Ishikawa (cell line): ENCODE data around the gene SLC37A3.

Source experiments
- CEBPB ChIP-seq: IDR thresholded peaks from 2 replicates; pipeline ENCODE4 v1.6.1; 2012
- CREB1 ChIP-seq: IDR thresholded peaks from 2 replicates; pipeline ENCODE4 v1.6.1; 2012; ENCODE audit warnings: low read depth
- EGR1 ChIP-seq: IDR thresholded peaks from 2 replicates; pipeline ENCODE4 v1.6.1; 2012
- EP300 ChIP-seq: IDR thresholded peaks from 2 replicates; pipeline ENCODE4 v1.6.1; 2012; ENCODE audit warnings: borderline replicate concordance
- FOXM1 ChIP-seq: IDR thresholded peaks from 2 replicates; pipeline ENCODE4 v1.6.1; 2012; ENCODE audit warnings: low read depth, borderline replicate concordance
- MAX ChIP-seq: IDR thresholded peaks from 2 replicates; pipeline ENCODE4 v1.6.1; 2012
- NFIC ChIP-seq: IDR thresholded peaks from 2 replicates; pipeline ENCODE4 v1.6.1; 2012
- RAD21 ChIP-seq: IDR thresholded peaks from 2 replicates; pipeline ENCODE4 v1.6.1; 2012; ENCODE audit warnings: low read depth
- TAF1 ChIP-seq: IDR thresholded peaks from 2 replicates; pipeline ENCODE4 v1.6.1; 2012; ENCODE audit warnings: low read depth, mild to moderate bottlenecking
- TCF12 ChIP-seq: IDR thresholded peaks from 2 replicates; pipeline ENCODE4 v1.6.1; 2012; ENCODE audit warnings: low read depth
- TEAD4 ChIP-seq: IDR thresholded peaks from 2 replicates; pipeline ENCODE4 v1.6.1; 2012
- USF1 ChIP-seq: IDR thresholded peaks from 2 replicates; pipeline ENCODE4 v1.6.1; 2012
- YY1 ChIP-seq: IDR thresholded peaks from 2 replicates; pipeline ENCODE4 v1.6.1; 2012; ENCODE audit warnings: low read depth
- ZBTB7A ChIP-seq: IDR thresholded peaks from 2 replicates; pipeline ENCODE4 v1.6.1; 2012; ENCODE audit warnings: low read depth
- TF ChIP-seq, protein P1 (sequence below): IDR thresholded peaks from 2 replicates; pipeline ENCODE4 v1.6.1; 2012; ENCODE audit warnings: low read depth, mild to moderate bottlenecking

SLC37A3 gene

GRCh38 chr7:140383954-140384713 lies 14.2 kb downstream of the SLC37A3 start:
- TF ChIP-seq, protein P1, sequence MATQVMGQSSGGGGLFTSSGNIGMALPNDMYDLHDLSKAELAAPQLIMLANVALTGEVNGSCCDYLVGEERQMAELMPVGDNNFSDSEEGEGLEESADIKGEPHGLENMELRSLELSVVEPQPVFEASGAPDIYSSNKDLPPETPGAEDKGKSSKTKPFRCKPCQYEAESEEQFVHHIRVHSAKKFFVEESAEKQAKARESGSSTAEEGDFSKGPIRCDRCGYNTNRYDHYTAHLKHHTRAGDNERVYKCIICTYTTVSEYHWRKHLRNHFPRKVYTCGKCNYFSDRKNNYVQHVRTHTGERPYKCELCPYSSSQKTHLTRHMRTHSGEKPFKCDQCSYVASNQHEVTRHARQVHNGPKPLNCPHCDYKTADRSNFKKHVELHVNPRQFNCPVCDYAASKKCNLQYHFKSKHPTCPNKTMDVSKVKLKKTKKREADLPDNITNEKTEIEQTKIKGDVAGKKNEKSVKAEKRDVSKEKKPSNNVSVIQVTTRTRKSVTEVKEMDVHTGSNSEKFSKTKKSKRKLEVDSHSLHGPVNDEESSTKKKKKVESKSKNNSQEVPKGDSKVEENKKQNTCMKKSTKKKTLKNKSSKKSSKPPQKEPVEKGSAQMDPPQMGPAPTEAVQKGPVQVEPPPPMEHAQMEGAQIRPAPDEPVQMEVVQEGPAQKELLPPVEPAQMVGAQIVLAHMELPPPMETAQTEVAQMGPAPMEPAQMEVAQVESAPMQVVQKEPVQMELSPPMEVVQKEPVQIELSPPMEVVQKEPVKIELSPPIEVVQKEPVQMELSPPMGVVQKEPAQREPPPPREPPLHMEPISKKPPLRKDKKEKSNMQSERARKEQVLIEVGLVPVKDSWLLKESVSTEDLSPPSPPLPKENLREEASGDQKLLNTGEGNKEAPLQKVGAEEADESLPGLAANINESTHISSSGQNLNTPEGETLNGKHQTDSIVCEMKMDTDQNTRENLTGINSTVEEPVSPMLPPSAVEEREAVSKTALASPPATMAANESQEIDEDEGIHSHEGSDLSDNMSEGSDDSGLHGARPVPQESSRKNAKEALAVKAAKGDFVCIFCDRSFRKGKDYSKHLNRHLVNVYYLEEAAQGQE, result no peak
- TF ChIP-seq TEAD4 (no peak), EGR1 (no peak), MAX (no peak), TAF1 (no peak), CEBPB (no peak), USF1 (no peak), YY1 (no peak), TCF12 (no peak), ZBTB7A (no peak), EP300 (no peak)

- TF ChIP-seq NFIC (no peak), YY1 (no peak), ZBTB7A (no peak), CREB1 (no peak), EGR1 (no peak), TAF1 (no peak), CEBPB (no peak), RAD21 (no peak), TCF12 (no peak), EP300 (no peak), MAX (no peak), USF1 (no peak)
- TF ChIP-seq, protein P1, result no peak
Measured at GRCh38 chr7:140375892-140376730, 22.2 kb downstream of the SLC37A3 start.

GRCh38 chr7:140375323-140375722 lies 23.0 kb downstream of the SLC37A3 start:
- TF ChIP-seq USF1, result no peak
- TF ChIP-seq TCF12, result no peak
- TF ChIP-seq FOXM1, result no peak
- no peak for TF ChIP-seq RAD21

GRCh38 chr7:140369294-140369693 lies 29.0 kb downstream of the SLC37A3 start:
- TF ChIP-seq MAX (no peak), TEAD4 (no peak), NFIC (no peak), TCF12 (no peak), CREB1 (no peak), USF1 (no peak), RAD21 (no peak), FOXM1 (no peak), EP300 (no peak), EGR1 (no peak)

GRCh38 chr7:140367528-140367927 lies 30.8 kb downstream of the SLC37A3 start:
- TF ChIP-seq EGR1, result no peak
- no peak for TF ChIP-seq MAX
- TF ChIP-seq TEAD4, result no peak
- TF ChIP-seq EP300, result no peak
- no peak for TF ChIP-seq CREB1
- no peak for TF ChIP-seq RAD21
- no peak for TF ChIP-seq NFIC
- TF ChIP-seq USF1, result no peak
- TF ChIP-seq, protein P1, result no peak
- TF ChIP-seq FOXM1, result no peak
- TF ChIP-seq ZBTB7A, result no peak
- TF ChIP-seq YY1, result no peak
- no peak for TF ChIP-seq TAF1
- no peak for TF ChIP-seq TCF12
- TF ChIP-seq CEBPB, result no peak
